GM12891 (cell line): Measurements from ENCODE around the gene STXBP5L.
"Not testable (repeated sequence)": the region's sequence is repeated elsewhere in the genome, so short reads cannot be mapped to it uniquely, and the experiment has no call there.

ENCODE experiments used
- DNase-seq: peaks from one replicate; pipeline ENCODE4 v3.0.0; 2011; ENCODE audit warnings: low spot score; ENCODE audit not compliant: insufficient read length
- FAIRE-seq: peaks from 2 replicates; lab custom pipeline; 2011; peaks lifted over from hg19 to GRCh38; lab: Jason Lieb, UNC
- PAX5 ChIP-seq: IDR thresholded peaks from 2 replicates; pipeline ENCODE4 v1.6.1; 2011; ENCODE audit warnings: low read length, moderate library complexity, mild to moderate bottlenecking; ENCODE audit not compliant: insufficient read depth, severe bottlenecking
- POLR2A ChIP-seq: IDR thresholded peaks from 2 replicates; pipeline ENCODE4 v1.6.1; 2011; ENCODE audit warnings: low read depth, low read length, control low read depth
- POLR2AphosphoS5 ChIP-seq: IDR thresholded peaks from 2 replicates; pipeline ENCODE4 v1.6.1; 2011; ENCODE audit warnings: low read depth, low read length, control low read depth
- POU2F2 ChIP-seq: IDR thresholded peaks from 2 replicates; pipeline ENCODE4 v1.6.1; 2011; ENCODE audit warnings: low read depth, mild to moderate bottlenecking, control low read depth, low read length, moderate library complexity
- SPI1 ChIP-seq: IDR thresholded peaks from 2 replicates; pipeline ENCODE4 v1.6.1; 2011; ENCODE audit warnings: low read depth, low read length, control low read depth
- TAF1 ChIP-seq: IDR thresholded peaks from 2 replicates; pipeline ENCODE4 v1.6.1; 2011; ENCODE audit warnings: low read depth, low read length, control low read depth

The STXBP5L gene

GRCh38 chr3:120988994-120989393, 81.0 kb downstream of the STXBP5L start:
- TF ChIP-seq TAF1 (no peak), SPI1 (no peak), POLR2AphosphoS5 (no peak), PAX5 (no peak), POLR2A (no peak), POU2F2 (no peak)
- no peak for FAIRE-seq
- DNase-seq, result no peak

GRCh38 chr3:121018917-121019321, 110.9 kb downstream of the STXBP5L start:
- FAIRE-seq (no peak), DNase-seq (no peak)

GRCh38 chr3:121063628-121064027, 155.6 kb downstream of the STXBP5L start:
- DNase-seq (no peak), FAIRE-seq (no peak)
- TF ChIP-seq POU2F2, result no peak
- TF ChIP-seq PAX5, result no peak
- TF ChIP-seq SPI1, result no peak
- no peak for TF ChIP-seq TAF1
- TF ChIP-seq POLR2A, result no peak
- no peak for TF ChIP-seq POLR2AphosphoS5

More at GRCh38 chr3:121018917-121019321, 110.9 kb downstream of the STXBP5L start:
- TF ChIP-seq POLR2A (no peak), PAX5 (no peak), TAF1 (no peak), POU2F2 (no peak), SPI1 (no peak), POLR2AphosphoS5 (no peak)

- TF ChIP-seq TAF1, result no peak
- TF ChIP-seq POU2F2, result no peak
- TF ChIP-seq POLR2A, result no peak
- TF ChIP-seq POLR2AphosphoS5, result no peak
- TF ChIP-seq PAX5, result no peak
- TF ChIP-seq SPI1, result no peak
- FAIRE-seq (no peak), DNase-seq (no peak)
Measured at GRCh38 chr3:121064121-121064520, 156.1 kb downstream of the STXBP5L start.

- TF ChIP-seq POLR2AphosphoS5, result no peak
- FAIRE-seq (no peak), DNase-seq (no peak)
Measured at GRCh38 chr3:121072133-121072532, 164.1 kb downstream of the STXBP5L start.

- DNase-seq (no peak), FAIRE-seq (no peak)
- TF ChIP-seq POLR2A, result no peak
- TF ChIP-seq SPI1, result no peak
- TF ChIP-seq TAF1, result no peak
- TF ChIP-seq PAX5, result no peak
- TF ChIP-seq POU2F2, result no peak
- no peak for TF ChIP-seq POLR2AphosphoS5
Measured at GRCh38 chr3:121073011-121073410, 165.0 kb downstream of the STXBP5L start.

GRCh38 chr3:121075191-121075590, 167.2 kb downstream of the STXBP5L start:
- no peak for DNase-seq
- FAIRE-seq, result no peak
- TF ChIP-seq POU2F2, result no peak
- no peak for TF ChIP-seq PAX5
- TF ChIP-seq POLR2A, result no peak
- TF ChIP-seq SPI1, result no peak
- TF ChIP-seq TAF1, result no peak
- TF ChIP-seq POLR2AphosphoS5, result no peak

GRCh38 chr3:121078378-121079101, 170.5 kb downstream of the STXBP5L start:
- not testable (repeated sequence) for DNase-seq, FAIRE-seq

- TF ChIP-seq PAX5 (no peak), TAF1 (no peak), SPI1 (no peak), POLR2A (no peak), POU2F2 (no peak), POLR2AphosphoS5 (no peak)
- FAIRE-seq, result no peak
- DNase-seq, result no peak
Measured at GRCh38 chr3:121096953-121097352, 188.9 kb downstream of the STXBP5L start.

- not testable (repeated sequence) for FAIRE-seq, DNase-seq
Measured at GRCh38 chr3:121111086-121111485, 203.1 kb downstream of the STXBP5L start.
